ENCODE results near the gene ZBTB7C. TPM values are rescaled to one million over a fixed set of nuclear protein-coding genes. Genes with fewer than 3 reads are reported as not detected.

ZBTB7C gene
- total RNA-seq, 1 donor from 2014 or later = 2.6 TPM

GRCh38 chr18:48216639-48217257 is 192.4 kb downstream of the ZBTB7C start:
- ATAC-seq (ENCODE audit: poor library complexity) (peak; percentile 86), DNase-seq (no peak)
- intact Hi-C loops (cut with DNase I) = no loop called here

- intact Hi-C loops (cut with DNase I) = no loop called here
- DNase-seq = no peak
- ATAC-seq (ENCODE audit: poor library complexity) = peak; percentile 23
Observed at GRCh38 chr18:48215876-48216638, 193.1 kb downstream of the ZBTB7C start.

- no peak for DNase-seq
- ATAC-seq (ENCODE audit: poor library complexity) = no peak
- intact Hi-C loops (cut with DNase I) = no loop called here
Observed at GRCh38 chr18:48213791-48214190, 195.4 kb downstream of the ZBTB7C start.

- intact Hi-C loops (cut with DNase I) = no loop called here
- DNase-seq = no peak
- no peak for ATAC-seq (ENCODE audit: poor library complexity)
Observed at GRCh38 chr18:48208432-48209140, 200.6 kb downstream of the ZBTB7C start.

- intact Hi-C loops (cut with DNase I) = no loop called here
- DNase-seq = no peak
- ATAC-seq (ENCODE audit: poor library complexity) = no peak
Observed at GRCh38 chr18:48207733-48208132, 201.4 kb downstream of the ZBTB7C start.

- intact Hi-C loops (cut with DNase I) = no loop called here
- DNase-seq (no peak), ATAC-seq (ENCODE audit: poor library complexity) (no peak)
Observed at GRCh38 chr18:48206887-48207286, 202.3 kb downstream of the ZBTB7C start.

- DNase-seq (no peak), ATAC-seq (ENCODE audit: poor library complexity) (no peak)
- intact Hi-C loops (cut with DNase I) = no loop called here
Observed at GRCh38 chr18:48203961-48204666, 205.1 kb downstream of the ZBTB7C start.

GRCh38 chr18:48203288-48203945 is 205.8 kb downstream of the ZBTB7C start:
- no peak for DNase-seq
- intact Hi-C loops (cut with DNase I) = no loop called here
- ATAC-seq (ENCODE audit: poor library complexity) = no peak

- no peak for DNase-seq
- intact Hi-C loops (cut with DNase I) = no loop called here
- no peak for ATAC-seq (ENCODE audit: poor library complexity)
Observed at GRCh38 chr18:48202350-48203260, 206.6 kb downstream of the ZBTB7C start.

- ATAC-seq (ENCODE audit: poor library complexity) (no peak), DNase-seq (no peak)
- intact Hi-C loops (cut with DNase I) = no loop called here
Observed at GRCh38 chr18:48202006-48202348, 207.2 kb downstream of the ZBTB7C start.

GRCh38 chr18:48201337-48202005 is 207.7 kb downstream of the ZBTB7C start:
- ATAC-seq (ENCODE audit: poor library complexity) (no peak), DNase-seq (no peak)
- intact Hi-C loops (cut with DNase I) = no loop called here

- no peak for DNase-seq
- no peak for ATAC-seq (ENCODE audit: poor library complexity)
- intact Hi-C loops (cut with DNase I) = no loop called here
Observed at GRCh38 chr18:48200631-48201336, 208.4 kb downstream of the ZBTB7C start.

GRCh38 chr18:48199399-48199798 is 209.8 kb downstream of the ZBTB7C start:
- no peak for DNase-seq
- ATAC-seq (ENCODE audit: poor library complexity) = no peak
- intact Hi-C loops (cut with DNase I) = no loop called here

GRCh38 chr18:48197819-48198218 is 211.4 kb downstream of the ZBTB7C start:
- no peak for DNase-seq
- intact Hi-C loops (cut with DNase I) = no loop called here
- ATAC-seq (ENCODE audit: poor library complexity) = no peak

- no peak for DNase-seq
- no peak for ATAC-seq (ENCODE audit: poor library complexity)
- intact Hi-C loops (cut with DNase I) = no loop called here
Observed at GRCh38 chr18:48195787-48196186, 213.4 kb downstream of the ZBTB7C start.

GRCh38 chr18:48194591-48195181 is 214.5 kb downstream of the ZBTB7C start:
- DNase-seq (no peak), ATAC-seq (ENCODE audit: poor library complexity) (no peak)
- intact Hi-C loops (cut with DNase I) = no loop called here

Data from Right ventricle myocardium superior (tissue), 1 donor.